IMR-90 (cell line): ENCODE measurements around the gene TRMT11. TPM values are rescaled to one million over a fixed set of nuclear protein-coding genes. Genes with fewer than 3 reads are reported as not detected.
"Not testable (repeated sequence)": the region's sequence is repeated elsewhere in the genome, so short reads cannot be mapped to it uniquely, and the experiment has no call there.

Experiments
- ATAC-seq: fragments of 200-7000 bp; cut with Tn5 transposase; 2 replicates; pipeline ENCODE4 v1.9.1; 2020; ENCODE audit warnings: low read depth, mild to moderate bottlenecking, moderate library complexity
- BruUV-seq: library from RNA; stranded (reverse); fragments of 400-500 nt; replicated peaks from 2 replicates; lab custom pipeline; 2021; lab: Mats Ljungman, UMichigan
- CTCF ChIA-PET: fragments of 300-600 bp; formaldehyde crosslinking; extraction: SDS; loops from one replicate; lab custom pipeline; 2021; ENCODE audit warnings: antibody characterized with exemption; lab: Yijun Ruan, JAX
- POLR2A ChIA-PET: fragments of 300-600 bp; sonication (Branson Sonifier 250); formaldehyde crosslinking; loops from one replicate; lab custom pipeline; 2022; ENCODE audit warnings: antibody characterized with exemption; ENCODE audit not compliant: unreplicated experiment; lab: Charles Lee
- DNase-seq: peaks from one replicate; pipeline ENCODE4 v3.0.0; 2013
- H2AFZ ChIP-seq: replicated peaks from 2 replicates; pipeline ENCODE3; 2013; ENCODE audit warnings: low read length, mild to moderate bottlenecking; ENCODE audit not compliant: poor library complexity
- H2AK5ac ChIP-seq: 2 replicates; pipeline ENCODE4 v1.6.1; 2013; ENCODE audit warnings: low read depth, low read length, inconsistent platforms
- H2AK9ac ChIP-seq: replicated peaks from 2 replicates; pipeline ENCODE3; 2013; ENCODE audit warnings: mild to moderate bottlenecking, low read depth, low read length, moderate library complexity; ENCODE audit not compliant: poor library complexity
- H2BK120ac ChIP-seq: 2 replicates; pipeline ENCODE4 v1.6.1; 2013; ENCODE audit warnings: low read depth, low read length, inconsistent platforms
- H2BK15ac ChIP-seq: 3 replicates; pipeline ENCODE4 v1.6.1; 2013; ENCODE audit warnings: low read depth, low read length, inconsistent platforms
- H2BK20ac ChIP-seq: 2 replicates; pipeline ENCODE4 v1.6.1; 2013; ENCODE audit warnings: low read depth, mild to moderate bottlenecking, inconsistent platforms, low read length, moderate library complexity
- H2BK5ac ChIP-seq: 2 replicates; pipeline ENCODE4 v1.6.1; 2013; ENCODE audit warnings: mild to moderate bottlenecking, low read depth, low read length, inconsistent platforms; ENCODE audit not compliant: poor library complexity, severe bottlenecking
- H3K14ac ChIP-seq: replicated peaks from 2 replicates; pipeline ENCODE4 v1.6.1; 2013; ENCODE audit warnings: low read depth, low read length, inconsistent platforms
- H3K18ac ChIP-seq: 2 replicates; pipeline ENCODE4 v1.6.1; 2013; ENCODE audit warnings: low read depth, low read length, control low read depth
- H3K23ac ChIP-seq: 2 replicates; pipeline ENCODE4 v1.6.1; 2013; ENCODE audit warnings: low read depth, low read length, inconsistent platforms
- H3K27ac ChIP-seq: 2 replicates; pipeline ENCODE4 v1.5.1; 2013; ENCODE audit warnings: mild to moderate bottlenecking, control low read depth, low read length; ENCODE audit not compliant: insufficient read depth
- H3K27me3 ChIP-seq: 2 replicates; pipeline ENCODE4 v1.6.1; 2013; ENCODE audit warnings: low read length; ENCODE audit not compliant: control insufficient read depth, insufficient read depth
- H3K36me3 ChIP-seq: 2 replicates; pipeline ENCODE4 v1.6.1; 2013; ENCODE audit warnings: low read length, mixed read lengths; ENCODE audit not compliant: control insufficient read depth, insufficient read depth
- H3K4ac ChIP-seq: 2 replicates; pipeline ENCODE4 v1.6.1; 2013; ENCODE audit warnings: low read depth, low read length, inconsistent platforms
- H3K4me1 ChIP-seq: 2 replicates; pipeline ENCODE4 v1.6.1; 2013; ENCODE audit warnings: low read length, mixed read lengths; ENCODE audit not compliant: control insufficient read depth, insufficient read depth
- H3K4me2 ChIP-seq: 2 replicates; pipeline ENCODE4 v1.6.1; 2013; ENCODE audit warnings: low read depth, mild to moderate bottlenecking, control low read depth, low read length, moderate library complexity
- H3K4me3 ChIP-seq: 2 replicates; pipeline ENCODE4 v1.5.1; 2013; ENCODE audit warnings: low read depth, mild to moderate bottlenecking, control low read depth, low read length, moderate library complexity; ENCODE audit not compliant: insufficient read depth
- H3K56ac ChIP-seq: 2 replicates; pipeline ENCODE4 v1.6.1; 2013; ENCODE audit warnings: low read length, inconsistent platforms; ENCODE audit not compliant: insufficient read depth; ENCODE audit errors: extremely low read depth
- H3K79me1 ChIP-seq, 2 experiments: 2 replicates each; pipeline ENCODE4 v1.6.1; 2013; ENCODE audit warnings: low read length in 2 of 2, inconsistent platforms in 1 of 2, low read depth in 1 of 2
- H3K9ac ChIP-seq: 2 replicates; pipeline ENCODE4 v1.6.1; 2013; ENCODE audit warnings: low read depth, low read length, control low read depth
- H3K9me1 ChIP-seq: 2 replicates; pipeline ENCODE4 v1.6.1; 2013; ENCODE audit warnings: low read length, inconsistent platforms; ENCODE audit not compliant: insufficient read depth
- H3K9me3 ChIP-seq: 2 replicates; pipeline ENCODE4 v1.6.1; 2013; ENCODE audit warnings: low read length; ENCODE audit not compliant: control insufficient read depth, insufficient read depth
- H4K20me1 ChIP-seq: 2 replicates; pipeline ENCODE4 v1.6.1; 2013; ENCODE audit warnings: low read length, inconsistent platforms; ENCODE audit not compliant: insufficient read depth
- H4K5ac ChIP-seq: 2 replicates; pipeline ENCODE4 v1.6.1; 2013; ENCODE audit warnings: mild to moderate bottlenecking, low read depth, low read length, control low read depth
- H4K8ac ChIP-seq, 2 experiments: 2 replicates each; pipeline ENCODE4 v1.6.1; 2013; ENCODE audit warnings: low read depth in 2 of 2, low read length in 2 of 2, control low read depth in 1 of 2, inconsistent platforms in 1 of 2
- H4K91ac ChIP-seq: 2 replicates; pipeline ENCODE4 v1.6.1; 2013; ENCODE audit warnings: low read depth, low read length, inconsistent platforms; ENCODE audit not compliant: insufficient read depth
- CEBPB ChIP-seq: IDR thresholded peaks from 2 replicates; pipeline ENCODE4 v1.6.1; 2012; ENCODE audit warnings: low read depth, low read length, improper control_type of control experiment
- WGBS, 2 experiments: methylation state at CpG; one replicate each; pipeline versions ENCODE4 v1.1.5 to v1.1.7; 2013; ENCODE audit warnings: missing lambda C conversion rate in 2 of 2; ENCODE audit not compliant: insufficient read length in 1 of 2; ENCODE audit errors: extremely low coverage in 2 of 2; 5-methylcytosine and 5-hydroxymethylcytosine counted together
- dilution Hi-C: fragments of 300-500 bp; cut with HindIII; formaldehyde crosslinking; loops from one replicate; pipeline ENCODE4 v1.14.3; 2018; ENCODE audit warnings: low sequenced_read_pairs; ENCODE audit not compliant: unreplicated experiment
- in situ Hi-C: fragments of 300-500 bp; cut with MboI; formaldehyde crosslinking; loops from 3 replicates; pipeline ENCODE4 v1.14.3; 2019; ENCODE audit warnings: low sequenced_read_pairs, inconsistent platforms, mixed read lengths
- intact Hi-C: fragments of 100-400 bp; cut with micrococcal nuclease; formaldehyde crosslinking; loops from 2 replicates; pipeline ENCODE4 v1.10.0; 2022
- polyA plus RNA-seq, 3 experiments: library from polyadenylated mRNA; depleted of rRNA; stranded (reverse); fragments of >200 nt; gene quantifications; 2 replicates each; pipeline ENCODE4 v1.2.3, GENCODE V29; 2012; ENCODE audit warnings: low replicate concordance in 1 of 3
- total RNA-seq: library from RNA; depleted of rRNA; stranded (reverse); fragments of >200 nt; gene quantifications from 2 replicates; pipeline ENCODE4 v1.2.3, GENCODE V29; 2012

Gene TRMT11
- total and polyA plus RNA-seq, 2 of the 4 experiments (the other 2 are of a cell fraction): 14.3 to 19.0 TPM

- H2AFZ ChIP-seq, BruUV-seq, H3K4me2 ChIP-seq, H3K4me3 ChIP-seq, H3K27ac ChIP-seq, H2BK120ac ChIP-seq, H2BK5ac ChIP-seq, H4K8ac ChIP-seq, H3K9me3 ChIP-seq, H2AK9ac ChIP-seq, H3K4me1 ChIP-seq, H3K14ac ChIP-seq, H3K56ac ChIP-seq, H3K27me3 ChIP-seq, dilution Hi-C loops, H4K20me1 ChIP-seq, H3K4ac ChIP-seq, H3K9ac ChIP-seq, H3K79me1 ChIP-seq, H3K9me1 ChIP-seq, H3K18ac ChIP-seq, H3K23ac ChIP-seq, H4K5ac ChIP-seq, intact Hi-C loops, H4K91ac ChIP-seq, H2BK20ac ChIP-seq, H2BK15ac ChIP-seq, H2AK5ac ChIP-seq: not testable (repeated sequence)
- WGBS, 2 experiments: no CpG with 5 or more reads among the region's 3 CpGs
- DNase-seq: peak; percentile 34
- TF ChIP-seq CEBPB: peak; percentile 38; the same call in 1 of the 2 replicates
- ATAC-seq: peak; percentile 27; the same call in 1 of the 2 replicates
- peaks cover 15% of the 10 kb centered on the region for H3K36me3 ChIP-seq
- ChIA-PET CTCF (interaction anchor here (0.8 kb wide), 1 partner anchor 10 kb away, joined by 3 read pairs; no protein-coding TSS in a partner anchor), POLR2A (interaction anchor here (0.5 kb wide), 1 partner anchor 77 kb away, joined by 3 read pairs; no protein-coding TSS in a partner anchor)
- in situ Hi-C loops: loop anchor here (25.0 kb wide), 1 partner anchor 639 kb away; no protein-coding TSS in a partner anchor
Observed at GRCh38 chr6:126023474-126023873, 37.1 kb downstream of the TRMT11 start.
